GM18499 (cell line): ENCODE measurements around the gene RAB31.
"Not testable (repeated sequence)": the region's sequence is repeated elsewhere in the genome, so short reads cannot be mapped to it uniquely, and the experiment has no call there.

Source experiments
- ATAC-seq: cut with Tn5 transposase; IDR thresholded peaks from one replicate; pipeline ENCODE4 v1.9.1; 2021; ENCODE audit warnings: moderate number of reproducible peaks; ENCODE audit not compliant: insufficient read depth, unreplicated experiment

RAB31 gene

GRCh38 chr18:9900699-9901098 is 192.6 kb downstream of the RAB31 start:
- no peak for ATAC-seq

- no peak for ATAC-seq
These were observed 193.3 kb downstream of the RAB31 start for GRCh38 chr18:9901377-9901776.

GRCh38 chr18:9902264-9902663 is 194.2 kb downstream of the RAB31 start:
- not testable (repeated sequence) for ATAC-seq

- no peak for ATAC-seq
These were observed 194.7 kb downstream of the RAB31 start for GRCh38 chr18:9902832-9903231.

GRCh38 chr18:9905401-9905922 is 197.4 kb downstream of the RAB31 start:
- ATAC-seq, result no peak

- ATAC-seq, result no peak
These were observed 198.4 kb downstream of the RAB31 start for GRCh38 chr18:9906481-9906880.

- ATAC-seq, result no peak
These were observed 199.8 kb downstream of the RAB31 start for GRCh38 chr18:9907867-9908266.

DNA sequence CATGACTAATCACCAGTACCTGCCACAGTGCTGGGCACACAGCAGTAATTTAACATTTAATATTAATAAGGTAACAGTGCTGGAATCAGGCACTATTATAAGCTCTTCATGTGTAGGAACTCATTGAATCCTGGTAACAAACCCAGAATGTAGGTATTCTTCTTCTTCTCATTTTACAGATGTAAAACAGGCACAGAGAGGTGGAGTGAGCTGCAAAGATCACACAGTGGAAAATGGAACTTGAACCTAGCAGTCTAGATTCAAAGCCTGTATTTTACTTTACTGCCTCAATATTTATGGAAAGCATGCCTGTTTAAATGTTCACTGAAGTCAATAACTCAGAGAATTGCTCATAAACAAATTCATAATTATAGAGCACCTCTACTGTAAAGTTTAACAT is 202.0 kb downstream of the RAB31 start:
- ATAC-seq, result no peak

DNA sequence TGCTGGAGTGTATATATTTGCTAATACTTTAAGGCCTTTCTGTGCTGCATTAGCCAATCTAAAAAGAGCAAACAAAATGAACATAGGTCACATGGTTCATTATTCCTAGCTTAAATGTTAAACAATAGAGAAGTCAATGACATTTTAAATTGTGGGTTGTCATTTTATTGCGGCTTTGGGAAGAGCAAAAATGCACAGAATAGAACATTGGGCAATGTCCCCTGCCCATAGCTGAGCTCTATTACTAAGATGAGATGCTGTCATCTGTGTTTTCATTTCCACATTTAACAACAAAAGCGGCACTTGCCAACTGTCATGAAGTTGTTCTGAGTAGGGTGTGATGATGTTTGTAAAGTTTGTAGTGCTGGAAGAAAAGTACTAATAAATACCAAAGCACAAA is 202.6 kb downstream of the RAB31 start:
- ATAC-seq, result no peak

- no peak for ATAC-seq
These were observed 203.1 kb downstream of the RAB31 start for GRCh38 chr18:9911226-9911625.
